Activated CD4-positive, alpha-beta T cell treated with anti-CD3 and anti-CD28 coated beads, Interleukin-2, amount 10 ng/mL, durations not matched to agents 7 days and 5 days (primary cell): Measurements from ENCODE around the gene SLC25A34. TPM values are rescaled to one million over a fixed set of nuclear protein-coding genes. Genes with fewer than 3 reads are reported as not detected.

Source experiments
- CTCF ChIA-PET: fragments of 350-600 bp; sonication (Branson Sonifier 250); formaldehyde crosslinking; loops from one replicate; lab custom pipeline; 2021; ENCODE audit warnings: antibody characterized with exemption; lab: Charles Lee
- POLR2A ChIA-PET: fragments of 350-600 bp; sonication (Branson Sonifier 250); formaldehyde crosslinking; loops from one replicate; lab custom pipeline; 2021; ENCODE audit warnings: antibody characterized with exemption; lab: Charles Lee
- DNase-seq: peaks from one replicate; pipeline ENCODE4 v3.0.0-alpha.2; 2020
- H3K27ac Mint-ChIP-seq: one replicate; pipeline ENCODE4 v1.8.0; 2021; ENCODE audit warnings: mild to moderate bottlenecking, moderate library complexity, mixed read lengths
- H3K27me3 Mint-ChIP-seq: one replicate; pipeline ENCODE4 v1.8.0; 2021; ENCODE audit warnings: mixed read lengths
- H3K36me3 Mint-ChIP-seq: one replicate; pipeline ENCODE4 v1.8.0; 2021; ENCODE audit warnings: low read depth, mixed read lengths
- H3K4me1 Mint-ChIP-seq: one replicate; pipeline ENCODE4 v1.8.0; 2021; ENCODE audit warnings: mixed read lengths
- H3K4me3 Mint-ChIP-seq: one replicate; pipeline ENCODE4 v1.8.0; 2021; ENCODE audit warnings: mild to moderate bottlenecking, moderate library complexity, mixed read lengths
- H3K9me3 Mint-ChIP-seq: one replicate; pipeline ENCODE4 v1.8.0; 2021; ENCODE audit warnings: mixed read lengths
- total RNA-seq, 2 experiments: library from RNA; stranded (reverse); gene quantifications; one replicate each; pipeline ENCODE4 v1.2.3, GENCODE V29; 2021

SLC25A34 gene
- total RNA-seq, 2 experiments from 2014 or later, result 1.8 to 2.2 TPM

DNA sequence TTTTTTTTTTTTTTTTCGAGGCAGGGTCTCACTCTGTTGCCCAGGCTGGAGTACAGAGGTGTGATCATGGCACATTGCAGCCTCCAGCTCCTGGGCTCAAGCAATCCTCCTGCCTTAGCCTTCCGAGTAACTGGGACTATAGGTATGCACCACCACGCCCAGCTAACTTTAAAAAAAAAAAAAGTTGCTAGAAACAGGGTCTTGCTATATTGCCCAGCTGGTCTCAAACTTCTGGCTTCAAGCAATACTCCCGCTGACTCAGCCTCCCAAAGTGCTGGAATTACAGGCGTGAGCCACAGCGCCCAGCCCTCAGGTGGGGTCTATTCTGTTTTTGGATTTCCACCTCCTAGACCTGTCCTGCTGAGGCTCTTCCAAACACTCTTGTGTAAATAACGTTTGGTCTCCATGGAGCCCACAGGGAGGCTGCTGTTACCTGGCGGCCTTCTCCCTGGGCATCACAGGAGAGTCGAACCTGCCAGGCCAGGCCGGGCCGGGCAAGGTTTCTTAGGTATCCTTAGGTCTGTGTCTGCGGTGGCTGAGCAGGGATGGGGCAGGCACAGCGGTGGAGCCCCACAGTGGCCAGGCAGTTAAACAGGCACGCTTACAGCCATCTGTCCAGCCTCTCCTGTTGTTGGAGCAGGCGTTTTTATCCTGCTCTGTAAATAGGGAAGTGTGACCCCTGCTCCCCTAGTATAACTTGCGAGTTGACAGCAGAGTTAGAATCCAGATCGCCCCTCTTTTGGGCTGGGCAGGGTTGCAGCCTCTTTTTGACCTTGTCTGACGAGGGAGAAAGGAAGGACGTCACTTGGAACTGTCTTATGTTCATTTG, 33.1 kb upstream of the SLC25A34 start:
- Mint-ChIP-seq H3K4me1 (peaks cover 14% of the 10 kb centered on the region), H3K9me3 (no peaks in the 10 kb centered on the region), H3K36me3 (peaks cover 13% of the 10 kb centered on the region), H3K27ac (no peak overlapping the region), H3K27me3 (no peaks in the 10 kb centered on the region), H3K4me3 (no peak overlapping the region)
- no peak for DNase-seq
- ChIA-PET CTCF (interaction anchor here (0.6 to 1.2 kb wide), 3 partner anchors 9 to 119 kb away, joined by 3 to 4 read pairs (median 3); no protein-coding TSS in a partner anchor), POLR2A (no interaction called here)

DNA sequence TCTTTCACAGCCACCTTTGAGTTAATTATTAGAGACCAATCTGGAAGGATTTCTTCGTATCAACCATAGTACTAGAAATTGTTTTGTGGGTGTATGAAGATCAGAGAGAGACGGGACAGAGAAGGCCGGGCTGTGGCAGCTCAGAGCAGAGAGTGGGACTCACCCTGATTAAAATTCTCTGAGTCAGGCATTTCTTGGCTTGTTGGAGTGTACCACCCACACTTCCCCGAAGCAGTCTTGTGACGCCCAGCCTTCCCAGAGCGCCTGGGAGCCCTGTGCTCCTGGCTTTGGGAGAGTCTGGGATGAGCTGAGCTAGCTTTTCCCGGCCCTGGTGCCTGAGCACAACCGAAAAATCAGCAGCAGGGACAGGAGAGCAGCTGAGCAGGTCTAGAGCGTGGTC, 32.5 kb upstream of the SLC25A34 start:
- POLR2A ChIA-PET, result no interaction called here
- no peak for DNase-seq

DNA sequence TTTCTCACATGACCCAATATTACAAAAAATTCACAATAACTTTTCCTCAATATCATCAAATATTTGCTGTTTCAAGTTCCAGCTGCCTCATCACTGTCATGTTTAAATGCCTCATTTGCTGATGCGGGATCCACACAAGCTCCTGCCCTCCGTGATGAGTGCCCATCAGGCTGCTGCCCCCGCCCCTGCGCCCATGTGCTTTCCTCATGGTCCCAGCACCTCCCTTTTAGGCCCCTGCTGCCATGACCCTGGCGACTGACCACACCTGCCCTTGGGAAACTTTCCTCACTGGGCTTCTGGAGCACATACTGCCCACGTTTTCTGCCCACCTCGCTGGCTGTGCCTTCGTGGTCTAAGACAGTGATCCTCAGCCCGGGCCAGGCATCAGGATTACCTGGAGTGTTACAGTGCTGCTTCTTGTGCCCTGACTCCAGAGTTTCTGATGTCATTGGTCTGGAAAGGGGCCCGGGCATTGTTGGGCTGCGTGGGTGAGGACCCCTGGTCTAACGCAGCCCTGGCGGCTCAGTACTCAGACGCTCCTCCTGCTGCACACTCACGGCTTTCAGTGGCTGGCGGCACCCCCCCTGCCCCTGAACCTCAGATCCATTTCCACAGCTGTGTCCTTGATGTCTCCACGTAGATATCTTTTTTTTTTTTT, 31.4 kb upstream of the SLC25A34 start:
- no peak for DNase-seq
- Mint-ChIP-seq H3K4me3 (no peak overlapping the region), H3K36me3 (peaks cover 6% of the 10 kb centered on the region), H3K27me3 (no peaks in the 10 kb centered on the region), H3K9me3 (no peaks in the 10 kb centered on the region), H3K4me1 (peaks cover 3% of the 10 kb centered on the region), H3K27ac (no peak overlapping the region)
- POLR2A ChIA-PET, result no interaction called here
- CTCF ChIA-PET, result interaction anchor here (0.6 to 1.2 kb wide), 2 partner anchors 13 to 17 kb away, joined by 4 read pairs; no protein-coding TSS in a partner anchor

More for the DNA sequence above, 32.5 kb upstream of the SLC25A34 start:
- no peaks in the 10 kb centered on the region for H3K9me3 Mint-ChIP-seq
- CTCF ChIA-PET, result interaction anchor here (1.2 kb wide), 1 partner anchor 12 kb away, joined by 4 read pairs; no protein-coding TSS in a partner anchor
- no peak overlapping the region for H3K27ac Mint-ChIP-seq
- H3K4me1 Mint-ChIP-seq, result peaks cover 10% of the 10 kb centered on the region
- peaks cover 13% of the 10 kb centered on the region for H3K36me3 Mint-ChIP-seq
- no peaks in the 10 kb centered on the region for H3K27me3 Mint-ChIP-seq
- no peak overlapping the region for H3K4me3 Mint-ChIP-seq

DNA sequence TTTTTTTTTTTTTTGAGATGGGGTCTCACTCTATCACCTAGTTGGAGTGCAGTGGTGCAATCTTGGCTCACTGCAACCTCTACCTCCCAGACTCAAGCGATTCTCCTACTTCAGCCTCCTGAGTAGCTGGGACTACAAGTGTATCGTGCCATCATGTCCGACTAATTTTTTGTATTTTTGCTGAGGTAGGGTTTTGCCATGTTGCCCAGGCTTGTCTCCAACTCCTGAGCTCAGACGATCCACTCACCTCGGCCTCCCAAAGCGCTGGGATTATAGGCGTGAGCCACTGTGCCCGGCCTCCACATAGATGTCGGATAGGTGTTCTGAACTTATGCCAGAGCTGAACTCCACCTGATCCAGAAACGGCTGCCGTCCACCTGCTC, 30.9 kb upstream of the SLC25A34 start:
- ChIA-PET POLR2A (no interaction called here), CTCF (interaction anchor here (0.6 to 1.0 kb wide), 3 partner anchors 14 to 416 kb away, joined by 3 to 4 read pairs (median 3); no protein-coding TSS in a partner anchor)
- H3K27ac Mint-ChIP-seq, result no peak overlapping the region
- H3K4me1 Mint-ChIP-seq, result peaks cover 3% of the 10 kb centered on the region
- peaks cover 6% of the 10 kb centered on the region for H3K36me3 Mint-ChIP-seq
- DNase-seq, result no peak
- H3K27me3 Mint-ChIP-seq, result no peaks in the 10 kb centered on the region
- H3K4me3 Mint-ChIP-seq, result no peak overlapping the region
- H3K9me3 Mint-ChIP-seq, result no peaks in the 10 kb centered on the region

DNA sequence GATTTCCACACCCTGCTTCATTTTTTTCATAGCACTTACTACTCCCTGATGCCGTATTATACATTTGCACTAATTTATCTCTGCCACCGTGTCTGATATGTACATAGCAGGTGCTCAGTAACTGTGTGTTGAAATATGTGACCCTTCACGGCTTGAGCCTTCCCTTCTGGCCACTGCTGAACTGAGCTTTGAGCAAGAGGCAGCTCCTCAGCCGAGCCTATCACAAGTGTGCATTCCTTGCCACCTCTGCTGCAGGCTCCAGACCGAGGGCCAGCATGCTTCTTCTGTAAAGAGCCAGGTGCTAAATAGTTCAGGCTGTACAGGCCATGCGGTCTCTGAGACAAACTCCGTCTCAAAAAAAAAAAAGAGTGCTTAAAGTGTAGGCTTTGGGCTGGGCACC, 29.3 kb upstream of the SLC25A34 start:
- Mint-ChIP-seq H3K4me1 (peaks cover 5% of the 10 kb centered on the region), H3K27me3 (no peaks in the 10 kb centered on the region), H3K27ac (no peak overlapping the region), H3K9me3 (no peaks in the 10 kb centered on the region), H3K36me3 (peaks cover 6% of the 10 kb centered on the region), H3K4me3 (no peak overlapping the region)
- CTCF ChIA-PET, result interaction anchor here (0.6 to 1.7 kb wide), 3 partner anchors 31 to 49 kb away, joined by 3 to 5 read pairs (median 5); no protein-coding TSS in a partner anchor
- POLR2A ChIA-PET, result no interaction called here
- no peak for DNase-seq

DNA sequence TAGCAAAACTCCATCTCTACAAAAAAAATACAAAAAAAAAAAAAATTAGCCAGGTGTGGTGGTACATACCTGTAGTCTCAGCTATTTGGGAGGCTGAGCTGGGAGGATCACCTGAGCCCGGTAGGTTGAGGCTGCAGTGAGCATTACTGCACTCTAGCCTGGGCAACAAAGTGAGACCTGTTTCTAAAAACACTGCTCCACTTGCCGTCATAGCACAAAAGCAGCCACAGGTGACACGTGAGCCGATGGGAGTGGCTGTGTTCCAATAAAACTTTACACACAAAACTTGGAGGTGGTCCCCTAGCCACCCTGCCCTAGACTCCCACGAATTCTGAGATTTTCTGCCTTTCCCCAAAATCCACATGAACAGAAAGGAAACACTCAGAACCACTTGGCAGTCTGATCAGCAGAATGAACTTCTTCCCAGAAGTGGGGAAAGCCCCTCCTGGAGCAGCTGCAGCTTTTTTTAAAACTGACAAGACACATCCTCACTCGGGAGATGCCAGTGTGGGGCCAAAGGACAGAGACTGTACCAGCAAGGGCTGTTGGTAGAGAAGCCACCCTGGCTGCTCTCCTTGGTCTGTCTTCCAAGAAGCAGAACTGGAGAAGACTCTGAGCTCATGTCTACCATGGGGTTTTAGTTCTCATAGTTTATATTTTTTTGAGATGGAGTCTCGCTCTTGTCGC, 28.7 kb upstream of the SLC25A34 start:
- peaks cover 6% of the 10 kb centered on the region for H3K36me3 Mint-ChIP-seq
- CTCF ChIA-PET, result interaction anchor here (0.6 to 1.7 kb wide), 5 partner anchors 31 to 128 kb away, joined by 3 to 5 read pairs (median 5); no protein-coding TSS in a partner anchor
- no peaks in the 10 kb centered on the region for H3K9me3 Mint-ChIP-seq
- POLR2A ChIA-PET, result no interaction called here
- no peaks in the 10 kb centered on the region for H3K27me3 Mint-ChIP-seq
- no peak for DNase-seq
- peaks cover 5% of the 10 kb centered on the region for H3K4me1 Mint-ChIP-seq
- no peak overlapping the region for H3K27ac Mint-ChIP-seq
- no peak overlapping the region for H3K4me3 Mint-ChIP-seq

DNA sequence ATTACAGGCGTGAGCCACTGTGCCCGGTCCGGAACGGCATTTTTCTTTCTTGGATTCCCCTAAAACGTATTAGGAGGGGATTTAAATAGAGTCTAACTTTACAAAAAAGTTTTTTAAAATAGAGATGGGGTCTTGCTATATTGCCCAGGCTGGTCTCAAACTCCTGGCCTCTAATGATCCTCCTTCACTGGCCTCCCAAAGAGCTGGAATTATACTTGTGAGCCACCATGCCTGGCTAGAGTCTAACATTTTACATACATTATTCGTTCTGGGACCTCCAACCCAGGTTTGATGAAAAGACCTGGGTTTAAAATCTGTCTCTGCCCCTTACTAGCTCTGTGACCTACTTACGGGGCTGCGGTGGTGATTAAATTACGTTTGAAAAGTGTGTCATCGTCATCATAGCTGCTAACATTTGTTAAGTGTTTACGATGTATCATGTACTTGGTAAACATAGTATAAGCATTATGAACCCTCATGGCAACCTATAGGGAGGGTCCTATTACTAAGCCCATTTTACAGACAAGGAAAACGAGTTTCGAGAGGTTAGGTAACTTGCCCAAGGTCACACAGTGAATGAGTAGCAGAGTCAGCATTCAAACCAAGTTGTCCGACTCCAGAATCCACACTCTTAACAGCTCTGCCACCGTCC, 27.4 kb upstream of the SLC25A34 start:
- H3K36me3 Mint-ChIP-seq, result peaks cover 6% of the 10 kb centered on the region
- H3K9me3 Mint-ChIP-seq, result no peaks in the 10 kb centered on the region
- ChIA-PET POLR2A (no interaction called here), CTCF (interaction anchor here (0.6 to 1.7 kb wide), 3 partner anchors 12 to 114 kb away, joined by 3 to 5 read pairs (median 3); no protein-coding TSS in a partner anchor)
- no peak for DNase-seq
- H3K27ac Mint-ChIP-seq, result no peak overlapping the region
- no peaks in the 10 kb centered on the region for H3K27me3 Mint-ChIP-seq
- no peak overlapping the region for H3K4me3 Mint-ChIP-seq
- H3K4me1 Mint-ChIP-seq, result peaks cover 5% of the 10 kb centered on the region

DNA sequence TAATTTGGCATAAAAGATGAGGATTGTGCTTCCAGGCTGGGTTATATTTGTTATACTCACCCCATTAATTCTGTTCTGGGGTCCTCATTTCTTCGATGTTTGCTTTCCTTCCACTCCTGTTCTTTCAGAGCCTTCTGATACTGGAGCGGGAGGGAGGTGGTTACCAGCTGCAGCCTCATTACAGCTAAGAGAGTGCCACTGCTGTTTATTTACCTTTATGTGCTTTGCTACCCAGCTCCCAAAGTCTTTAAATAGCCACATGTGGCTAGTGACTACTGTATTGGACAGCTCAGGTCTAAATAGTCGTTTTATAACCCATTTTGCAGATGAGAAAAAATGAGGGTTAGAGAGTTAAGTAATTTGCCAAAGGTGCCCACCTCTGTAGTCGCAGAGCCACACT, 26.8 kb upstream of the SLC25A34 start:
- H3K4me1 Mint-ChIP-seq, result peaks cover 5% of the 10 kb centered on the region
- H3K4me3 Mint-ChIP-seq, result no peak overlapping the region
- H3K27me3 Mint-ChIP-seq, result no peaks in the 10 kb centered on the region
- ChIA-PET POLR2A (interaction anchor here (0.5 kb wide), 1 partner anchor 38 kb away, joined by 3 read pairs; no protein-coding TSS in a partner anchor), CTCF (interaction anchor here (0.6 to 0.8 kb wide), 2 partner anchors 12 to 115 kb away, joined by 3 read pairs; no protein-coding TSS in a partner anchor)
- no peak overlapping the region for H3K27ac Mint-ChIP-seq
- H3K9me3 Mint-ChIP-seq, result no peaks in the 10 kb centered on the region
- no peak for DNase-seq
- peaks cover 6% of the 10 kb centered on the region for H3K36me3 Mint-ChIP-seq

DNA sequence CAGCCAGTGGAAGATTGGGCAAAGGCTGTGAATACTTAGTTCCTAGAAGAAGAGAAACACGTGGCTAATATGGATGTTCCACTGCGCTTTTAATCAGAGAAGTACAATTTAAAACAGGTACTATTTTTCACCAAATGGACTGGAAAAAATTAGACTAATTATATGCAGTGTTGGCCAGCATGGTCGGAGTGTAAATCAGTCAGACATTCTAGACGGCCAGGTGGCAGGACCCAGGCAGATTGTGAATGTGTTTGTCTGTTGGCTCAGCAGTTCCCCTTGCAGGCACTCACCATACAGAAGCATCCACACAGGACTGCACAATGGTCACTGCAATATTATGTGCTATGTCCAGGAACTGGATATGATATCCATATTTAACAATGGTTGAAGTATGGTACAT, 23.9 kb upstream of the SLC25A34 start:
- no peak overlapping the region for H3K27ac Mint-ChIP-seq
- no peak for DNase-seq
- H3K4me1 Mint-ChIP-seq, result peaks cover 4% of the 10 kb centered on the region
- H3K9me3 Mint-ChIP-seq, result no peaks in the 10 kb centered on the region
- H3K27me3 Mint-ChIP-seq, result no peaks in the 10 kb centered on the region
- ChIA-PET CTCF (no interaction called here), POLR2A (no interaction called here)
- no peak overlapping the region for H3K4me3 Mint-ChIP-seq
- H3K36me3 Mint-ChIP-seq, result peaks cover 2% of the 10 kb centered on the region

DNA sequence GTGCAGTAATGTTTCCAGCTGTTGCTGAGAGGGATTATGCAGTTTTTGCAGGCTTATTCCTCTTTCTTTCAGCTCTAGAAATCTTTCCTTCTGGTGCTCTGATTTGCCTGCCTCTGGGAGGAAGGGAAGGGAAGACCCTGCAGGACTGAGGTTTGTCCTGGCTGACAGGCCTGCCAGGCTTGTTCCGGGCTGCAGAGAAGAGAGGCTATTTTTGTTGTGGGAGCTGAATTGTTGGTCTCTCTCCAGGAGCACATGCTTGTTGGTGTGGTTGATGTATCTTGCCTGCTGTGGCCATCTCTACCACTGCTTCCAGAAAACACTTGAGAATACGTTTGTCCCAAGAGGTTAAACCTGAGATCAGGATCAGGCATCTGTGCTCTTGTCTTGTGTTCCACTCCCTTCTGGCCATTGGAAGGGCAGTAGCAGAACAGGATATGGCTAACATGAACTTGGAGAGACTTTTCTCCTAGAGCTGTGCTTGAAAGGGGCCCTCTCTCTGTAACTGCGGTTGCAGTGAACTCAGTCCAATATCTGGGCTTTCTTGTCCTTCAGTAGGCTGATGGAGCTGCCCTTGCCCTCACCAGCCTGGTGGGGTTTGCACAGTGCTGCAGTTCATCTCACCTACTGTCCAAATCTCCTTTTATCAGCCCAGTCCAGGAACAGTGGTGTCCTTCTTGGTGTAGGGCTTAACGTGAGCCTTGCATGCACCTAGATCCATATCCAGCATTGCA, 21.5 kb upstream of the SLC25A34 start:
- CTCF ChIA-PET, result interaction anchor here (0.6 to 1.4 kb wide), 2 partner anchors 27 to 308 kb away, joined by 3 to 4 read pairs; no protein-coding TSS in a partner anchor
- no peak overlapping the region for H3K27ac Mint-ChIP-seq
- DNase-seq, result no peak
- POLR2A ChIA-PET, result interaction anchor here (1.1 kb wide), 1 partner anchor 18 kb away, joined by 5 read pairs; no protein-coding TSS in a partner anchor
- H3K36me3 Mint-ChIP-seq, result peaks cover 10% of the 10 kb centered on the region
- no peaks in the 10 kb centered on the region for H3K27me3 Mint-ChIP-seq
- H3K4me3 Mint-ChIP-seq, result no peak overlapping the region
- peaks cover 4% of the 10 kb centered on the region for H3K4me1 Mint-ChIP-seq
- no peaks in the 10 kb centered on the region for H3K9me3 Mint-ChIP-seq

DNA sequence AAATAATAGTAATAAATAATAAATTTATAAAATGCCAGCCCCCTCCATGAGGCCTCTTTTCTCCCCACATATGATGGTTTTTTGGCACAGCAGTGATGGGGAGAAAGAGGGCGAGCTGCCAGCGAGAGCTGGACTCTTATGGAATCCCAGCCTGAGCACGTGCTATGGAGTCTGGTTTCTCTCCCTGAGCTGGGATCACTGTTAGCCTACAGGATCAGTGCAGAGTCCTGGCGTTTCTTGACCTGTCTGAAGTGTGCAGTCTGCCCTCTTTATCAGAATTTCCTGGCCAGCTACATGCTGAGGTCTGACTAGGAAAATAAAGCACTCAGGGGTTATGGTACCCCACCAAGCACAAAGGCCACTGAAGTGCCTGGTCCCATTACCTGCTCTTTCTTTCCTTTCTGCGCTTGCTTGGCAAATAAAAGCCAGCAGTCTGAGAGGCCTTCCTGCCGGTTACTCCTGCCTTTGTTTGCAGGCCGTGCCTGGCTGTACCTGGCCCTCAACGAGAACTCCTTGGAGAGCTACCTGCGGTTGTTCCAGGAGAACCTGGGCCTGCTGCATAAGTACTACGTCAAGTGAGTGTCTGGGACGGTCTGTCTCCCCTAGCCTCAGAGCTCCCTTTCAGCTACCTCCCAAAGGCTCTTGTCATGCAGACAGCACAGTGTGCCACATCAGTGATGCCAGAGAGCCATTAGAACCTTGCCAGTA, 18.5 kb upstream of the SLC25A34 start:
- Mint-ChIP-seq H3K27ac (no peak overlapping the region), H3K36me3 (peaks cover 17% of the 10 kb centered on the region), H3K9me3 (no peaks in the 10 kb centered on the region), H3K27me3 (no peaks in the 10 kb centered on the region), H3K4me1 (peaks cover 3% of the 10 kb centered on the region), H3K4me3 (no peak overlapping the region)
- ChIA-PET CTCF (interaction anchor here (1.0 to 1.1 kb wide), 2 partner anchors 16 to 20 kb away, joined by 4 read pairs; no protein-coding TSS in a partner anchor), POLR2A (no interaction called here)
- DNase-seq, result no peak
